HG02678 (cell line): ENCODE data around the gene RPP25.
A peak's percentile ranks its signal among the peaks of the same experiment; 100 is the strongest.
"Not testable (repeated sequence)": the region's sequence is repeated elsewhere in the genome, so short reads cannot be mapped to it uniquely, and the experiment has no call there.

Experiments used
- ATAC-seq: cut with Tn5 transposase; IDR thresholded peaks from one replicate; pipeline ENCODE4 v1.9.1; 2021; ENCODE audit warnings: mild to moderate bottlenecking, moderate library complexity; ENCODE audit not compliant: unreplicated experiment

RPP25 gene

DNA sequence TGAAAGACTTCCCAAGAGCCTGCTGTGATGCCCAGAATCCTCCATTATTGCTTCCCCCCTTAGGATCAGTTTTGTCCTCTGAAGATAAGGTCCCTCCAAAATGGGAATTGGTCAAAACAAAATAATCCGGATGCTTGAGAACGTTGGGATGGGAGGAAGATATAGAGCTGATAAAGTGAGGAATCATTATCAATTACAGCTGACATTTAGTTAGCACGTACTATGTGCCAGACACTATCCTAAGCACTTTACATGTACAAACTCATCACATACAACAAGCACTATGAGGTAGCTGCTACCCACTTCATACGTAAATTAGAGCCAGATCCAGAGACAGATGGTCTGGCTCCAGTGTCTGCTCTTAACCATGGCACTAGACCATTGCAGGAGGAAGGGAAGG lies 6.6 kb upstream of the RPP25 start:
- no peak for ATAC-seq

- ATAC-seq: no peak
These were observed 6.1 kb upstream of the RPP25 start for GRCh38 chr15:74962671-74963070.

- no peak for ATAC-seq
These were observed 5.6 kb upstream of the RPP25 start for GRCh38 chr15:74962219-74962618.

GRCh38 chr15:74961616-74962015 lies 5.0 kb upstream of the RPP25 start:
- ATAC-seq: no peak

DNA sequence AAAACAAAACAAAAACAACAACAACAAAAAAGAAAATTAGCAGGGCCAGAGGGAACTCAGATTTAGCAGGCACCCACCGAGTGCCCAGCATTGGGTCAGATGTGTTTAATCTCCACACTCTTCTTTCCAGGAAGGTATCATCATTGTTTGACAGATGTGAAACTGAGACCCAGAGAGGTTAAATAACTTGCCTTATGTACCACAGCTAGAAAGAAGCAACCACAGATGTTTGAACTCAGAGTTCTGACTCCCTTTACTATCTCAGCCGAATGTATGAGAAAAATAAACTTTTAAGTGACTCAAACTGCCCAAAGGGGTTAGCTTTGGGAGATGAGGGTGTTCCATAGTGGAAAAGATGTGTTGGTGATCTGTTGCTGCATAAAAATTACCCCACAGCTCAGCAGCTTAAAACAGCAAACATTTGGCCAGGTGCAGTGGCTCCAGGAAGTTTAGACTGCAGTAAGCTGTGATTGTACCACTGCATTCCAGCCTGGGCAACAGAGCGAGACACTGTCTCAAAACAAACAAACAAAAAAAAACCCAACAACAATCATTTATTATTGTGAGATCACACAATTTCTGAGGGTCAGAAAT lies 4.5 kb upstream of the RPP25 start:
- ATAC-seq: no peak

DNA sequence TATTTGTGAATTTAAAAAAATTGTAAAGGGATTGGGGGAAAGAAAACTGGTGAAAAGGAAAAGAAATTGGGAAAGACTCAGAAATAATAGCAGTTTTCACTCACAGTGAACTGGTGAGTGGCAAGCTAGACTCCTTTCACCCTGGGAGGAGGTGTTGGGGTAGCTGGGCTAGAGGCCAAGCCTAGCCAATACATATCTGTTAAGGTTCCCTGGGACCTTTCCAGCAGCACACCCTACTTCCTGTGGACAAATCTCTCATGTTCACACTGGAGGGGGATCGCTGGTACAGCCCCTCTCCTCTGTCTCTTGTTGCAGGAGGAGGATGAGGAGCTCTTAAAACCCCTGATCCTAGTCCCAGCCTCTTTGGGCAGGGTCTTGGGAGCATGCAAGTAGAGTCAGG lies 3.7 kb upstream of the RPP25 start:
- ATAC-seq: no peak

DNA sequence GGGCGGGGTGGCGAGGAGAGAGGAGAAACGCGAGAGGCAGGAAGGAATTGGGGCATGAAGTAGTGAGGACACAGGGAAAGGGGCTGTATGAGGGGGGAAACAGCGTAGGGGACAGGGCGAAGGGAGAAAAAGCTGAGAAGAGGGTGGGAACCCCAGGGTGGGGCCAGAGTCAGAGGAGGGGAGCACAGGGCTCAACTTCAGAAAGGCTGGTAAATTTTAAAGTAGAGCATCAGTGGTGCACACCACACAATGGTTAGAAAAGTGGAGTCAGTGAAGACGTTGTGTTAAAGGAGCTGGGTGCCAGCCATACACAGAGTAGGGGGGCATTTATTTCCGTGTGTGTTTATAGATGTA lies 3.0 kb upstream of the RPP25 start:
- no peak for ATAC-seq

- no peak for ATAC-seq
These were observed 2.5 kb upstream of the RPP25 start for GRCh38 chr15:74958908-74959585.

DNA sequence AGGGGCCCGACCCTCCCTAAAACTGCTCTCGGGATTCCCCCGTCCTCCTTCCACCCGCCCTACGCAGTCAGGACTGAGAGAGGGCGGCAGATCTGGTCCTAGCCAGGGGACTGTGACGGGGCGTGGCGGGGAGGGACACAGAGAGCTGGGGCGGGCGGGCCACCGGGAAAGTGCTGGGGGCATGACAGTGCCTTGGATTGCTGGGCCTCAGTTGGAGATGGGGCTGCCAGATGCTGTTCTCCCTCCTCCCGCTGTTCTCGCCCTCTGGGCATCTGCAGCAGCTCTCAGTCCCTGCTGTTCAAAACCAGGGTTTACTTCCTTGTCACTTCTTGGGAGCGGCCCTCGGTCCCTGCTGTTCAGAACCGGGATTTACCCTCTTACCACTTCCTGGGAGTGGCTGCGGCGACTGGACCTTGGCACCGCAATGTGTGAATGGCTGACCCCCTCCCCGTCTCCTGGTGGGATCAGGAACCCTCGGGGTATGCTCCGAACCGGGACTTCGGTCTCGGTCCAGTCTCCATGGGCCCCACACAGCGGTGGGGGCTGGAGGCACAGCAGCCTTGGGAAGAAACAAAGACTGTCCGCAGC lies 1.8 kb upstream of the RPP25 start:
- no peak for ATAC-seq

DNA sequence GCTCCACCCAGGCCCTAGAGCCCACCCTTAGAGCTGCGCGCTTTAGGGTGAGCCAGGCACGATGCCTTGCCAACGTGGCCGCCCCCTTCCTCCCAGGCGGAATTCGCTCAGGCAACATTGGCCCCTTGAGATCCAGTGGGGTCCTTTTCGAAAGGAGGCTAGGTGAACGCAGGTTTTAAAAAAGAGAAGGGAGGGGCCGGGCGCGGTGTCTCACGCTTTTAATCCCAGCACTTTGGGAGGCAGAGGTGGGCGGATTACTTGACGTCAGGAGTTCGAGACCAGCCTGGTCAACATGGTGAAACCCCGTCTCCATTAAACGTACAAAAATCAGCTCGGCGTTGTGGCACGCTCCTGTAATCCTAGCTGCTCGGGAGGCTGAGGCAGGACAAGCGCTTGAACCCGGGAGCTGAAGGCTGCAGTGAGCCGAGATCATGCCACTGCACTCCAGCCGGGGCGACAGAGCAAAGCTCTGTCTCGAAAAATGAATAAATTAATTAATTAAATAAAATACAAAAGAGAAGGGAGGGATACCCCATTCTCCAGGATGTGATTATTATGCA lies 984 bp upstream of the RPP25 start:
- no peak for ATAC-seq

GRCh38 chr15:74955796-74956647 lies 550 bp downstream of the RPP25 start:
- peak; percentile 49 for ATAC-seq

GRCh38 chr15:74955017-74955416 lies 1.6 kb downstream of the RPP25 start:
- ATAC-seq: no peak

GRCh38 chr15:74954515-74954914 lies 2.1 kb downstream of the RPP25 start:
- ATAC-seq: no peak

DNA sequence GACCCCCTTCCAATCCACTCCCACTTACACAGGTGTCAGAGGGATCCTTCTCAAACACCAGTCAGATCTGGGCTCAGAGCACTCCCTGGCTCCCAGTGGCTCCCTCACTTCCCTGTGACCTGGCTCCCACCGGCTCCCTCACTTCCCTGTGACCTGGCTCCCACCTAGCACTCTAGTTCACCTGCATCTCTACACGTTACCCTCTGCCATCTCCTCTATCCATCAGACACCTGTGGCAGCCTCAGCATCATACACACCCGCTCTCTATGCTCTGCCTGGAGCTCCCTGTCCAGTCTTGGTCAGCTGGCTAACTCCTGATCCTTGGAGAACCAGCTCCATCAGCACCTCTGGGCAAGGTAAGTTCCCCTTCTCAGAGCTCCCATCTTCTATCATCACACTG lies 5.6 kb downstream of the RPP25 start:
- ATAC-seq: no peak

GRCh38 chr15:74950078-74950908 lies 6.3 kb downstream of the RPP25 start:
- ATAC-seq: no peak

DNA sequence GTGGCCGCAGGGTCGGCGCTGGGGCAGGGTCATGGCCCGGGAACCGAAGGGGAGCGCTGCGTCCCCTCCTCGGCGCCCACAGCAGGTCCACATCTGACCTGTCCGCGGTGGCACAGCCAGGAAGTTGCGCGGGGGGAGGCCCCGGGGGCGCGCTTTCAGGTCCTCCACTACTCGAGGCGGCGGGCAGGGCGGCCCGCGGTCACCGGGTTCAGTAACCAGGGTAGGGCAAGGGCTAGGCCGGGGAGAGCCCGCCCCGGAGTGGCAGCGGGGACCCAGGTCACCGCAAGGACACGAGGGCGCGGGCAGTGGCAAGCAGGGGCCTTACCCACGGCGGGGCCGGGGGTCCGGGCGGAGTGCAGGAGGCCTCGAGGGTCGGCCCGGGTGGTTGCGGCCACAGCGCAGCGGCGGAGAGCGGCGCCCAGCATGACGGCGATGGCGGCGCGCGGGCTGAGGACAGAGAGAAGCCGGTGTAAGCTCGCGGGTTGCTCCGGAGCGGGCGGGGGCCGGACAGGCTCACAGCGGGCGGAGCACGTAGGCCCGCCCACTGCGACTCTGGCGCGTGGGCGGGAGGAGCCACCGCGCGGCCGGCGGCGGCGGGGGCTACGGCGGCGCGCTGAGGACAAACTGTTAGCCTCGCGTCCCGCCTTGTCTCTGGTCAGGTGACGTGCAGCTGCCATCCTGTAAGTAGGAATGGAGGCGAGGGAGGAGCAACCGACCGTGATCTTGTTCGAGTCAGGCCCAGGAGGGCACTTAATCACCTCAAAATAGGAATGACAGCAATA lies 18.8 kb downstream of the RPP25 start, which contains the start of gene COX5A:
COX5A (minus strand) TSS at position 484 of the 782 bp plus-strand sequence; CDS start at position 425, 59 bp downstream.
- peak; percentile 87 for ATAC-seq

- no peak for ATAC-seq
These were observed 19.3 kb downstream of the RPP25 start for GRCh38 chr15:74937272-74937589.

GRCh38 chr15:74935193-74935592 lies 21.4 kb downstream of the RPP25 start:
- not testable (repeated sequence) for ATAC-seq

GRCh38 chr15:74933573-74933972 lies 23.0 kb downstream of the RPP25 start:
- no peak for ATAC-seq

- ATAC-seq: no peak
These were observed 27.8 kb downstream of the RPP25 start for GRCh38 chr15:74928771-74929198.
